CD8-positive, alpha-beta memory T cell (primary cell): ENCODE measurements around the gene PLCG2. TPM values are rescaled to one million over a fixed set of nuclear protein-coding genes. Genes with fewer than 3 reads are reported as not detected.

Experiments used
- CTCF ChIA-PET: fragments of 350-600 bp; sonication (Branson Sonifier 250); formaldehyde crosslinking; loops from one replicate; lab custom pipeline; 2021; ENCODE audit warnings: antibody characterized with exemption; lab: Charles Lee
- POLR2A ChIA-PET: fragments of 350-600 bp; sonication (Branson Sonifier 250); formaldehyde crosslinking; loops from one replicate; lab custom pipeline; 2021; ENCODE audit warnings: antibody characterized with exemption; lab: Charles Lee
- DNase-seq, 5 donors: peaks; one replicate each; pipeline versions ENCODE4 v3.0.0 to v3.0.0-alpha.2; 2020 to 2022; ENCODE audit warnings: mixed read lengths in 1 of 5
- H3K27ac ChIP-seq: one replicate; pipeline ENCODE4 v1.7.0; 2013; ENCODE audit warnings: low read depth, mild to moderate bottlenecking, low read length, moderate library complexity
- H3K27me3 ChIP-seq: 2 replicates; pipeline ENCODE4 v1.7.0; 2013; ENCODE audit warnings: low read length, mild to moderate bottlenecking; ENCODE audit not compliant: insufficient read depth, poor library complexity, severe bottlenecking
- H3K36me3 ChIP-seq: 2 replicates; pipeline ENCODE4 v1.7.0; 2013; ENCODE audit warnings: mild to moderate bottlenecking, low read length, moderate library complexity; ENCODE audit not compliant: insufficient read depth
- H3K4me1 ChIP-seq: 2 replicates; pipeline ENCODE4 v1.7.0; 2013; ENCODE audit warnings: mild to moderate bottlenecking, low read length, moderate library complexity; ENCODE audit not compliant: insufficient read depth
- H3K4me3 ChIP-seq: 2 replicates; pipeline ENCODE4 v1.7.0; 2013; ENCODE audit warnings: mild to moderate bottlenecking, low read length
- H3K9me3 ChIP-seq: 2 replicates; pipeline ENCODE4 v1.7.0; 2013; ENCODE audit warnings: mild to moderate bottlenecking, low read length
- H3K27ac Mint-ChIP-seq, 8 donors: one replicate each; pipeline ENCODE4 v1.8.0; 2020 to 2021; ENCODE audit warnings: mixed read lengths in 8 of 8, mild to moderate bottlenecking in 6 of 8, inconsistent platforms in 3 of 8, moderate library complexity in 3 of 8
- H3K27me3 Mint-ChIP-seq, 2 donors: one replicate each; pipeline ENCODE4 v1.8.0; 2020 to 2021; ENCODE audit warnings: mixed read lengths in 2 of 2, mild to moderate bottlenecking in 1 of 2, moderate library complexity in 1 of 2
- H3K36me3 Mint-ChIP-seq, 3 donors: one replicate each; pipeline ENCODE4 v1.8.0; 2020 to 2021; ENCODE audit warnings: mixed read lengths in 3 of 3, inconsistent platforms in 1 of 3, mild to moderate bottlenecking in 1 of 3
- H3K4me1 Mint-ChIP-seq, 3 donors: one replicate each; pipeline ENCODE4 v1.8.0; 2020 to 2021; ENCODE audit warnings: mixed read lengths in 3 of 3, inconsistent platforms in 1 of 3, mild to moderate bottlenecking in 1 of 3
- H3K4me3 Mint-ChIP-seq, 7 donors: one replicate each; pipeline ENCODE4 v1.8.0; 2020 to 2021; ENCODE audit warnings: mixed read lengths in 7 of 7, mild to moderate bottlenecking in 6 of 7, moderate library complexity in 4 of 7, inconsistent platforms in 2 of 7
- H3K9me3 Mint-ChIP-seq, 5 donors: one replicate each; pipeline ENCODE4 v1.8.0; 2020 to 2022; ENCODE audit warnings: mixed read lengths in 5 of 5, mild to moderate bottlenecking in 3 of 5, moderate library complexity in 2 of 5, inconsistent platforms in 1 of 5
- polyA plus RNA-seq: library from polyadenylated mRNA; unstranded; fragments of 300-500 nt; fragmentation: Illumina TruSeq; gene quantifications from one replicate; pipeline ENCODE4 v1.2.3, GENCODE V29; 2021
- total RNA-seq, 2 experiments: library from RNA; stranded (reverse); gene quantifications; one replicate each; pipeline ENCODE4 v1.2.3, GENCODE V29; 2021

The PLCG2 gene
- total and polyA plus RNA-seq, 3 experiments from 2014 or later = 5.4 to 16.2 (median 14.2) TPM

GRCh38 chr16:81866820-81867440 lies 87.8 kb downstream of the PLCG2 start:
- H3K4me3 Mint-ChIP-seq = no peak overlapping the region
- H3K27ac ChIP-seq = no peak overlapping the region
- H3K9me3 ChIP-seq = no peaks in the 10 kb centered on the region
- H3K36me3 ChIP-seq = no peaks in the 10 kb centered on the region
- H3K4me1 Mint-ChIP-seq = peaks cover 0 to 4% (median 2%) of the 10 kb centered on the region in 3 donors
- DNase-seq = no peak
- no peaks in the 10 kb centered on the region for H3K4me1 ChIP-seq
- peaks cover 0 to 5% of the 10 kb centered on the region in 2 donors for H3K27me3 Mint-ChIP-seq
- peaks cover 0 to 18% (median 3%) of the 10 kb centered on the region in 3 donors for H3K36me3 Mint-ChIP-seq
- peak overlapping the region in 1 of 8 donors; percentile 70 for H3K27ac Mint-ChIP-seq
- no peak overlapping the region for H3K4me3 ChIP-seq
- no peaks in the 10 kb centered on the region for H3K27me3 ChIP-seq
- ChIA-PET CTCF (interaction anchor here (0.5 kb wide), 1 partner anchor 623 kb away, joined by 4 read pairs; no protein-coding TSS in a partner anchor), POLR2A (no interaction called here)
- no peaks in the 10 kb centered on the region for H3K9me3 Mint-ChIP-seq

- Mint-ChIP-seq H3K9me3 (no peaks in the 10 kb centered on the region), H3K4me1 (peaks cover 12 to 15% (median 12%) of the 10 kb centered on the region in 3 donors), H3K36me3 (peaks cover 0 to 15% (median 3%) of the 10 kb centered on the region in 3 donors), H3K4me3 (no peak overlapping the region), H3K27ac (no peak overlapping the region), H3K27me3 (peaks cover 0 to 5% of the 10 kb centered on the region in 2 donors)
- H3K4me1 ChIP-seq = no peaks in the 10 kb centered on the region
- no peak overlapping the region for H3K4me3 ChIP-seq
- no peak for DNase-seq
- H3K27ac ChIP-seq = no peak overlapping the region
- H3K36me3 ChIP-seq = no peaks in the 10 kb centered on the region
- POLR2A ChIA-PET = no interaction called here
- H3K9me3 ChIP-seq = no peaks in the 10 kb centered on the region
- CTCF ChIA-PET = no interaction called here
- H3K27me3 ChIP-seq = no peaks in the 10 kb centered on the region
Observed at GRCh38 chr16:81868057-81868748, 89.1 kb downstream of the PLCG2 start.

DNA sequence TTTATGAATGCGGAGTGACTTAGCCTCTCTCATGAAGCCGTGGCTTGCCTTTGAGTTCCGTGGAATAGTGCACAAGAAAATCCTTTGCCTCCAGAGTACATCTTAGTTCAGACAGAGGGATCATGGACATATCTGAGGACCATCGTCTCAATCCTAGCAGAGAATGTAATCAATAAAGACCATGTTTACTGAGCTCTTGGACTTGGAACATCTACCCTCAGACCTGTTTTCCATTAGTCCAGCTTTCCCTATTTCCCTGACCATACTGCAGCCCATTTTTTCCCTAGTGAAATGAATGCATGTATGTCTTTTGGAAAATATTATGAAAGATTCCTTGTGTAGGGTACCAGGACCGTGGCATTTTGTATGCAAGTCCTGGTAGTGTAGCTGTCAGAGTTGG lies 90.2 kb downstream of the PLCG2 start:
- Histone ChIP-seq H3K27ac (no peak overlapping the region), H3K4me1 (no peaks in the 10 kb centered on the region), H3K27me3 (no peaks in the 10 kb centered on the region), H3K36me3 (no peaks in the 10 kb centered on the region), H3K9me3 (no peaks in the 10 kb centered on the region), H3K4me3 (no peak overlapping the region)
- Mint-ChIP-seq H3K9me3 (no peaks in the 10 kb centered on the region), H3K36me3 (peaks cover 0 to 15% (median 3%) of the 10 kb centered on the region in 3 donors), H3K4me3 (no peak overlapping the region), H3K27me3 (peaks cover 0 to 2% of the 10 kb centered on the region in 2 donors), H3K4me1 (peaks cover 21 to 25% (median 22%) of the 10 kb centered on the region in 3 donors), H3K27ac (no peak overlapping the region)
- no peak for DNase-seq
- POLR2A ChIA-PET = no interaction called here
- CTCF ChIA-PET = no interaction called here

- Histone ChIP-seq H3K4me3 (no peak overlapping the region), H3K9me3 (no peaks in the 10 kb centered on the region), H3K27me3 (no peaks in the 10 kb centered on the region), H3K4me1 (no peaks in the 10 kb centered on the region), H3K27ac (no peak overlapping the region), H3K36me3 (no peaks in the 10 kb centered on the region)
- Mint-ChIP-seq H3K4me3 (peak overlapping the region in 1 of 7 donors; percentile 20), H3K27ac (peak overlapping the region in 3 of 8 donors; percentile 34 to 57 (median 51)), H3K4me1 (peaks cover 22 to 25% (median 22%) of the 10 kb centered on the region in 3 donors), H3K27me3 (peaks cover 0 to 1% of the 10 kb centered on the region in 2 donors), H3K36me3 (peaks cover 0 to 20% (median 3%) of the 10 kb centered on the region in 3 donors), H3K9me3 (no peaks in the 10 kb centered on the region)
- POLR2A ChIA-PET = no interaction called here
- CTCF ChIA-PET = interaction anchor here (0.7 to 3.8 kb wide), 8 partner anchors 12 to 508 kb away, joined by 3 to 23 read pairs (median 8); partner anchors contain the start of gene PLCG2
- peak in 1 of 5 donors; percentile 5 for DNase-seq
Observed at GRCh38 chr16:81873206-81873605, 94.1 kb downstream of the PLCG2 start.

- Mint-ChIP-seq H3K27me3 (peaks cover 0 to 4% of the 10 kb centered on the region in 2 donors), H3K27ac (peak overlapping the region in 5 of 8 donors; percentile 31 to 79 (median 73)), H3K9me3 (no peaks in the 10 kb centered on the region), H3K36me3 (peaks cover 0 to 16% (median 2%) of the 10 kb centered on the region in 3 donors), H3K4me3 (peak overlapping the region in 4 of 7 donors; percentile 12 to 52 (median 42)), H3K4me1 (peaks cover 22 to 25% (median 22%) of the 10 kb centered on the region in 3 donors)
- ChIA-PET POLR2A (no interaction called here), CTCF (interaction anchor here (0.7 to 3.8 kb wide), 13 partner anchors 9 to 508 kb away, joined by 3 to 23 read pairs (median 5); partner anchors contain the start of gene PLCG2)
- Histone ChIP-seq H3K9me3 (no peaks in the 10 kb centered on the region), H3K36me3 (no peaks in the 10 kb centered on the region), H3K4me1 (no peaks in the 10 kb centered on the region), H3K4me3 (no peak overlapping the region), H3K27ac (no peak overlapping the region), H3K27me3 (no peaks in the 10 kb centered on the region)
- DNase-seq = peak in 4 of 5 donors; percentile 28 to 74 (median 42)
Observed at GRCh38 chr16:81873843-81874752, 95.0 kb downstream of the PLCG2 start.

DNA sequence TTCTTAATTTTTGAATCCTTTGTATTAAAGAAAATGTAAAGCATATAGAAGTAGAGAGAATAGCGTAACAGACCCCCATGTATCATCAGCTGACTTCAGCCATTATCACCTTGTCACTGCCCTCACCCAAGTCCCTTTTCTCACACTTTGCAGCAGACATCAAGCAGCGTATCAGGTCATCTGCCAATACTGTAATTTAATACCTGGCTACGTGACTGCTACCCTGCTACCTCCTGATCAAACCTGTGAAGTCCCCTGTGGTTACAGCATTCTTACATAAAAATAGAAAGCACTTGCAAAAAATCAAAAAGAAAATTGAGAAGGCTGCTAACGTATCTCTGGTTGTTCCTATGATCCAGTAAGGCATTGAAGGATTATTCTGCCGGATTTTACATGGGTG lies 96.4 kb downstream of the PLCG2 start:
- peaks cover 0 to 13% (median 0%) of the 10 kb centered on the region in 3 donors for H3K36me3 Mint-ChIP-seq
- no peaks in the 10 kb centered on the region for H3K27me3 ChIP-seq
- ChIA-PET CTCF (interaction anchor here (0.8 to 3.8 kb wide), 5 partner anchors 14 to 145 kb away, joined by 3 to 13 read pairs (median 3); no protein-coding TSS in a partner anchor), POLR2A (no interaction called here)
- no peaks in the 10 kb centered on the region for H3K9me3 Mint-ChIP-seq
- H3K4me1 ChIP-seq = no peaks in the 10 kb centered on the region
- H3K4me1 Mint-ChIP-seq = peaks cover 22 to 25% (median 22%) of the 10 kb centered on the region in 3 donors
- no peak overlapping the region for H3K27ac ChIP-seq
- H3K27ac Mint-ChIP-seq = peak overlapping the region in 1 of 8 donors; percentile 6
- no peak overlapping the region for H3K4me3 Mint-ChIP-seq
- H3K36me3 ChIP-seq = no peaks in the 10 kb centered on the region
- no peaks in the 10 kb centered on the region for H3K9me3 ChIP-seq
- no peak overlapping the region for H3K4me3 ChIP-seq
- no peak for DNase-seq
- H3K27me3 Mint-ChIP-seq = peaks cover 0 to 4% of the 10 kb centered on the region in 2 donors

GRCh38 chr16:81876273-81876900 lies 97.3 kb downstream of the PLCG2 start:
- no peak for DNase-seq
- Histone ChIP-seq H3K4me1 (no peaks in the 10 kb centered on the region), H3K36me3 (no peaks in the 10 kb centered on the region), H3K9me3 (no peaks in the 10 kb centered on the region), H3K27me3 (no peaks in the 10 kb centered on the region), H3K4me3 (no peak overlapping the region), H3K27ac (no peak overlapping the region)
- peaks cover 0 to 12% (median 0%) of the 10 kb centered on the region in 3 donors for H3K36me3 Mint-ChIP-seq
- H3K4me3 Mint-ChIP-seq = no peak overlapping the region
- no peak overlapping the region for H3K27ac Mint-ChIP-seq
- peaks cover 22 to 25% (median 22%) of the 10 kb centered on the region in 3 donors for H3K4me1 Mint-ChIP-seq
- ChIA-PET POLR2A (no interaction called here), CTCF (interaction anchor here (1.4 kb wide), 1 partner anchor 13 kb away, joined by 4 read pairs; no protein-coding TSS in a partner anchor)
- H3K27me3 Mint-ChIP-seq = peaks cover 0 to 4% of the 10 kb centered on the region in 2 donors
- H3K9me3 Mint-ChIP-seq = no peaks in the 10 kb centered on the region
